HEK293 (cell line): ENCODE measurements around the gene TSPAN9.

ENCODE experiments used
- CTCF ChIA-PET: fragments of 350-600 bp; formaldehyde crosslinking; extraction: SDS; loops from one replicate; lab custom pipeline; 2021; ENCODE audit warnings: antibody characterized with exemption; lab: Yijun Ruan, JAX
- POLR2A ChIA-PET: fragments of 300-600 bp; formaldehyde crosslinking; extraction: SDS; loops from one replicate; lab custom pipeline; 2020; ENCODE audit warnings: antibody characterized with exemption, inconsistent platforms; lab: Yijun Ruan, JAX
- H3K27ac ChIP-seq: fragments of 200-500 bp; sonication (Bioruptor generic); 2 replicates; pipeline ENCODE4 v1.5.1; 2014; ENCODE audit warnings: low read depth, low read length, control low read depth, inconsistent platforms; ENCODE audit errors: extremely low read depth
- H3K36me3 ChIP-seq, 2 experiments: fragments of 200-500 bp in 1 of 2; sonication (Bioruptor generic) in 1 of 2; 1 replicate in 1 of 2; 2 replicates in 1 of 2; pipeline ENCODE4 v1.5.1; 2014 to 2017; ENCODE audit warnings: inconsistent platforms in 2 of 2, low read length in 2 of 2; ENCODE audit not compliant: control insufficient read depth in 2 of 2, insufficient read depth in 1 of 2
- H3K4me1 ChIP-seq: fragments of 200-500 bp; sonication (Bioruptor generic); 2 replicates; pipeline ENCODE4 v1.5.1; 2014; ENCODE audit warnings: mild to moderate bottlenecking, low read length, inconsistent platforms; ENCODE audit not compliant: control insufficient read depth, insufficient read depth
- H3K4me3 ChIP-seq: 2 replicates; pipeline ENCODE4 v1.5.1; 2011; ENCODE audit warnings: low read depth, mild to moderate bottlenecking, control low read depth, low read length, moderate library complexity
- H3K9me3 ChIP-seq: fragments of 200-500 bp; sonication (Bioruptor generic); 2 replicates; pipeline ENCODE4 v1.5.1; 2014; ENCODE audit warnings: low read depth, low read length, inconsistent platforms; ENCODE audit not compliant: control insufficient read depth, insufficient read depth
- BCL11A ChIP-seq: fragments of 450-650 bp; formaldehyde crosslinking; IDR thresholded peaks from 2 replicates; pipeline ENCODE4 v1.5.1; 2016; ENCODE audit warnings: low read depth, missing biosample characterization, missing genetic modification characterization
- GLI2 ChIP-seq: fragments of 450-650 bp; formaldehyde crosslinking; IDR thresholded peaks from 2 replicates; pipeline ENCODE4; 2017; ENCODE audit warnings: missing biosample characterization, missing genetic modification characterization, low read depth, borderline replicate concordance
- HOXA7 ChIP-seq: sonication (generic); formaldehyde crosslinking; IDR thresholded peaks from 2 replicates; pipeline ENCODE4 v1.8.1; 2022; ENCODE audit warnings: missing genetic modification reagents, borderline replicate concordance
- KLF1 ChIP-seq: fragments of 450-650 bp; formaldehyde crosslinking; IDR thresholded peaks from 2 replicates; pipeline ENCODE4 v1.5.1; 2016; ENCODE audit warnings: missing biosample characterization, missing genetic modification characterization
- MEIS1 ChIP-seq: sonication (generic); formaldehyde crosslinking; IDR thresholded peaks from 2 replicates; pipeline ENCODE4 v1.8.1; 2022; ENCODE audit warnings: missing genetic modification reagents, mild to moderate bottlenecking, borderline replicate concordance
- OVOL3 ChIP-seq: fragments of 450-650 bp; formaldehyde crosslinking; IDR thresholded peaks from 2 replicates; pipeline ENCODE4 v1.5.1; 2016; ENCODE audit warnings: missing biosample characterization, missing genetic modification characterization
- PRDM6 ChIP-seq: fragments of 450-650 bp; formaldehyde crosslinking; IDR thresholded peaks from 2 replicates; pipeline ENCODE4 v1.5.1; 2017; ENCODE audit warnings: missing biosample characterization, missing genetic modification characterization
- SCRT2 ChIP-seq: fragments of 450-650 bp; formaldehyde crosslinking; IDR thresholded peaks from 2 replicates; pipeline ENCODE4 v1.5.1; 2016; ENCODE audit warnings: missing biosample characterization, missing genetic modification characterization
- YY2 ChIP-seq: fragments of 450-650 bp; formaldehyde crosslinking; IDR thresholded peaks from 2 replicates; pipeline ENCODE4 v1.5.1; 2016; ENCODE audit warnings: missing biosample characterization, missing genetic modification characterization
- ZBTB21 ChIP-seq: fragments of 450-650 bp; formaldehyde crosslinking; IDR thresholded peaks from 2 replicates; pipeline ENCODE4 v1.5.1; 2017; ENCODE audit warnings: missing biosample characterization, missing genetic modification characterization
- ZBTB8A ChIP-seq: fragments of 450-650 bp; formaldehyde crosslinking; IDR thresholded peaks from 2 replicates; pipeline ENCODE4 v1.5.1; 2016; ENCODE audit warnings: missing biosample characterization, missing genetic modification characterization
- ZEB2 ChIP-seq: fragments of 450-650 bp; formaldehyde crosslinking; IDR thresholded peaks from 2 replicates; pipeline ENCODE4 v1.5.1; 2016; ENCODE audit warnings: missing biosample characterization, missing genetic modification characterization
- ZFP37 ChIP-seq: fragments of 450-650 bp; formaldehyde crosslinking; IDR thresholded peaks from 2 replicates; pipeline ENCODE4 v1.5.1; 2016; ENCODE audit warnings: missing biosample characterization, missing genetic modification characterization
- ZFP41 ChIP-seq: fragments of 450-650 bp; formaldehyde crosslinking; IDR thresholded peaks from 2 replicates; pipeline ENCODE4 v1.5.1; 2016; ENCODE audit warnings: missing biosample characterization, missing genetic modification characterization, borderline replicate concordance
- ZNF148 ChIP-seq: fragments of 450-650 bp; formaldehyde crosslinking; IDR thresholded peaks from 2 replicates; pipeline ENCODE4 v1.5.0; 2017; ENCODE audit warnings: missing biosample characterization, missing genetic modification characterization, borderline replicate concordance
- ZNF24 ChIP-seq: fragments of 450-650 bp; formaldehyde crosslinking; IDR thresholded peaks from 2 replicates; pipeline ENCODE4 v1.5.1; 2016; ENCODE audit warnings: missing biosample characterization, missing genetic modification characterization
- ZNF37A ChIP-seq: fragments of 450-650 bp; IDR thresholded peaks from 2 replicates; pipeline ENCODE4 v1.5.1; 2018; ENCODE audit warnings: missing biosample characterization, missing genetic modification characterization
- ZNF394 ChIP-seq: fragments of 450-650 bp; formaldehyde crosslinking; IDR thresholded peaks from 2 replicates; pipeline ENCODE4 v1.5.1; 2016; ENCODE audit warnings: missing biosample characterization, missing genetic modification characterization, mild to moderate bottlenecking, moderate library complexity, borderline replicate concordance
- ZNF514 ChIP-seq: fragments of 450-650 bp; formaldehyde crosslinking; IDR thresholded peaks from 2 replicates; pipeline ENCODE4 v1.5.1; 2016; ENCODE audit warnings: missing biosample characterization, missing genetic modification characterization
- ZNF580 ChIP-seq: fragments of 450-650 bp; formaldehyde crosslinking; IDR thresholded peaks from 2 replicates; pipeline ENCODE4 v1.5.1; 2016; ENCODE audit warnings: missing biosample characterization, missing genetic modification characterization
- ZNF701 ChIP-seq: fragments of 450-650 bp; formaldehyde crosslinking; IDR thresholded peaks from 2 replicates; pipeline ENCODE4 v1.5.1; 2016; ENCODE audit warnings: missing biosample characterization, missing genetic modification characterization
- ZNF704 ChIP-seq: fragments of 450-650 bp; formaldehyde crosslinking; IDR thresholded peaks from 2 replicates; pipeline ENCODE4 v1.5.1; 2016; ENCODE audit warnings: missing biosample characterization, missing genetic modification characterization
- ZNF76 ChIP-seq: fragments of 450-650 bp; formaldehyde crosslinking; IDR thresholded peaks from 2 replicates; pipeline ENCODE4; 2016; ENCODE audit warnings: low read depth, missing biosample characterization, missing genetic modification characterization, borderline replicate concordance
- TF ChIP-seq, protein P1 (sequence below): fragments of 450-650 bp; formaldehyde crosslinking; IDR thresholded peaks from 2 replicates; pipeline ENCODE4 v1.5.1; 2016; ENCODE audit warnings: missing biosample characterization, missing genetic modification characterization
- TF ChIP-seq, protein P2 (sequence below): fragments of 450-650 bp; formaldehyde crosslinking; IDR thresholded peaks from 2 replicates; pipeline ENCODE4 v1.5.1; 2017; ENCODE audit warnings: missing biosample characterization, mild to moderate bottlenecking, missing genetic modification characterization, moderate library complexity

The TSPAN9 gene

DNA sequence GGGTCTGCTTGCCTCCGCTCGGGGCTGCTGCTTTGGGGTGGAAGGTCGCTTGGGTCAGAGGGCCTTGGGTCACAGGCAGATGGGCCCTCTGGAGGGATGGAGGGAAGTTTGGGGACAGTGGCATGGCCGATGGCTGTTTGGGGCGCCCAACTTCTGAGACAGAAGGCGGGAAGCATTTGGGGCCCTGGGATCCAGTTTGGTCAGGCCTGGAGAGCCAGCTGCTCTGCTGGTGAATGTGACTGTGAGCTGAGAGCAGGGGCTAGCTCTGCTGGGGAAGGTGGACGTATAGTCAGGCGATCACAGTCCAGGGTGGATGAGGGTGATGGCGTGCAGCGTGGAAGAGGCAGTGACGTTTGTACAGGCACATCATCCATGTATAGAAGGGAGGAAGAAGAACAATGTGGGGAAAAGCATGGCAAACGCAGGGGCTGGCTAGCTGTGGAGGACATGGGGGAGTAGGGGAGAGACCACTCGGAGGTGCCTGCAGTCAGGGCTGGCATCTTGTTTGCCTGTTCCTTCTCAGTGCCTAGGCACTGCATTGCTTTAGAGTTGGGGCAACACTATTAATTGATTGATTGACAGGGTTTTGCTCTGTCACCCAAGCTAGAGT, 57.5 kb downstream of the TSPAN9 start:
- Histone ChIP-seq H3K27ac (no peak overlapping the region), H3K9me3 (no peaks in the 10 kb centered on the region), H3K4me1 (no peaks in the 10 kb centered on the region), H3K4me3 (no peak overlapping the region), H3K36me3 (no peaks in the 10 kb centered on the region)
- TF ChIP-seq ZEB2 (tag by site-specific recombination) (no peak), ZBTB21 (tag by site-specific recombination) (no peak), ZNF580 (tag by site-specific recombination) (no peak), PRDM6 (tag by site-specific recombination) (no peak), YY2 (no peak), HOXA7 (CRISPR knock-in tag) (no peak), ZNF701 (tag by site-specific recombination) (no peak), ZBTB8A (tag by site-specific recombination) (no peak), ZNF514 (tag by site-specific recombination) (no peak), ZNF704 (tag by site-specific recombination) (no peak)
- TF ChIP-seq, protein P1, sequence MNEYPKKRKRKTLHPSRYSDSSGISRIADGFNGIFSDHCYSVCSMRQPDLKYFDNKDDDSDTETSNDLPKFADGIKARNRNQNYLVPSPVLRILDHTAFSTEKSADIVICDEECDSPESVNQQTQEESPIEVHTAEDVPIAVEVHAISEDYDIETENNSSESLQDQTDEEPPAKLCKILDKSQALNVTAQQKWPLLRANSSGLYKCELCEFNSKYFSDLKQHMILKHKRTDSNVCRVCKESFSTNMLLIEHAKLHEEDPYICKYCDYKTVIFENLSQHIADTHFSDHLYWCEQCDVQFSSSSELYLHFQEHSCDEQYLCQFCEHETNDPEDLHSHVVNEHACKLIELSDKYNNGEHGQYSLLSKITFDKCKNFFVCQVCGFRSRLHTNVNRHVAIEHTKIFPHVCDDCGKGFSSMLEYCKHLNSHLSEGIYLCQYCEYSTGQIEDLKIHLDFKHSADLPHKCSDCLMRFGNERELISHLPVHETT (tag by site-specific recombination) = no peak
- ChIA-PET POLR2A (no interaction called here), CTCF (interaction anchor here (0.5 to 11.6 kb wide), 29 partner anchors 8 to 290 kb away, joined by 3 to 148 read pairs (median 4); no protein-coding TSS in a partner anchor)

- ChIA-PET POLR2A (no interaction called here), CTCF (interaction anchor here (0.7 to 11.6 kb wide), 30 partner anchors 9 to 290 kb away, joined by 3 to 148 read pairs (median 4); no protein-coding TSS in a partner anchor)
- Histone ChIP-seq H3K9me3 (no peaks in the 10 kb centered on the region), H3K36me3 (no peaks in the 10 kb centered on the region), H3K27ac (no peak overlapping the region), H3K4me3 (no peak overlapping the region), H3K4me1 (no peaks in the 10 kb centered on the region)
- TF ChIP-seq SCRT2 (tag by site-specific recombination) (no peak), ZFP41 (tag by site-specific recombination) (no peak), ZNF24 (tag by site-specific recombination) (no peak), KLF1 (tag by site-specific recombination) (0 out of 2 replicates have a peak, but pooled peaks have one; percentile 46), ZFP37 (tag by site-specific recombination) (no peak), ZNF76 (tag by site-specific recombination) (no peak), ZNF394 (no peak), ZBTB8A (tag by site-specific recombination) (no peak), ZNF148 (tag by site-specific recombination) (no peak), OVOL3 (tag by site-specific recombination) (no peak), GLI2 (no peak), BCL11A (tag by site-specific recombination) (no peak), MEIS1 (CRISPR knock-in tag) (no peak), ZNF37A (tag by site-specific recombination) (no peak)
- TF ChIP-seq, protein P2, sequence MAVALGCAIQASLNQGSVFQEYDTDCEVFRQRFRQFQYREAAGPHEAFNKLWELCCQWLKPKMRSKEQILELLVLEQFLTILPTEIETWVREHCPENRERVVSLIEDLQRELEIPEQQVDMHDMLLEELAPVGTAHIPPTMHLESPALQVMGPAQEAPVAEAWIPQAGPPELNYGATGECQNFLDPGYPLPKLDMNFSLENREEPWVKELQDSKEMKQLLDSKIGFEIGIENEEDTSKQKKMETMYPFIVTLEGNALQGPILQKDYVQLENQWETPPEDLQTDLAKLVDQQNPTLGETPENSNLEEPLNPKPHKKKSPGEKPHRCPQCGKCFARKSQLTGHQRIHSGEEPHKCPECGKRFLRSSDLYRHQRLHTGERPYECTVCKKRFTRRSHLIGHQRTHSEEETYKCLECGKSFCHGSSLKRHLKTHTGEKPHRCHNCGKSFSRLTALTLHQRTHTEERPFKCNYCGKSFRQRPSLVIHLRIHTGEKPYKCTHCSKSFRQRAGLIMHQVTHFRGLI (tag by site-specific recombination) = no peak
Measured at GRCh38 chr12:3135522-3136461, 58.6 kb downstream of the TSPAN9 start.
